ENCODE data around the gene COPS7B.

COPS7B gene

DNA sequence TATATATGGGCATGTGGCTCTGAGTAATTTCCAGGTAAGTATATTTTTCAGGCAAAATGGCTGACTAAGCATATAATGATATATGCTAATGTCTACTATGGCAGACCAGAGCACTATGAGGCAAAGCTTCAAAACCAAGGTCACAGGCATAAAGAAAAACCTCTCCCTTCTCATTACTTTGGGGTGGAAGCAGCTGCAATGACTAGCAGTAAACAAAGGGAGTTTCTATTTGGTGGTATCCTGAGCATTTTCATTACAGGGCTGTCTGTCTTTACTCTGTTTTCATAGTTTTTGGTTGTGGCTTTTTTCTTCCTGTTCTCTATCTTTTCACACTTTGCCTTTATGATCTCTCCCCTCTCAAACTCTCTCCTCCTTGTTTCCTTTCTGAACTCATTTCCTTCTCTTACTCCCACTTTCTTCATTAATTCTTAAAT, 20.7 kb upstream of the COPS7B start:
- Histone ChIP-seq H3K4me1 (no peaks in the 10 kb centered on the region), H3K9me3 (ENCODE audit: control insufficient read depth, low read length) (no peaks in the 10 kb centered on the region), H3K36me3 (ENCODE audit: control insufficient read depth, insufficient read depth, low read length) (no peaks in the 10 kb centered on the region), H3K4me2 (ENCODE audit: low read length) (no peak overlapping the region), H3K4me3 (ENCODE audit: low read depth, low read length) (no peak overlapping the region), H2AFZ (no peak overlapping the region), H3K27me3 (ENCODE audit: control insufficient read depth, insufficient read depth, low read length) (no peaks in the 10 kb centered on the region), H3K9ac (no peak overlapping the region), H3K79me2 (peaks cover 4% of the 10 kb centered on the region), H3K27ac (no peak overlapping the region)
- TF ChIP-seq, protein P1, sequence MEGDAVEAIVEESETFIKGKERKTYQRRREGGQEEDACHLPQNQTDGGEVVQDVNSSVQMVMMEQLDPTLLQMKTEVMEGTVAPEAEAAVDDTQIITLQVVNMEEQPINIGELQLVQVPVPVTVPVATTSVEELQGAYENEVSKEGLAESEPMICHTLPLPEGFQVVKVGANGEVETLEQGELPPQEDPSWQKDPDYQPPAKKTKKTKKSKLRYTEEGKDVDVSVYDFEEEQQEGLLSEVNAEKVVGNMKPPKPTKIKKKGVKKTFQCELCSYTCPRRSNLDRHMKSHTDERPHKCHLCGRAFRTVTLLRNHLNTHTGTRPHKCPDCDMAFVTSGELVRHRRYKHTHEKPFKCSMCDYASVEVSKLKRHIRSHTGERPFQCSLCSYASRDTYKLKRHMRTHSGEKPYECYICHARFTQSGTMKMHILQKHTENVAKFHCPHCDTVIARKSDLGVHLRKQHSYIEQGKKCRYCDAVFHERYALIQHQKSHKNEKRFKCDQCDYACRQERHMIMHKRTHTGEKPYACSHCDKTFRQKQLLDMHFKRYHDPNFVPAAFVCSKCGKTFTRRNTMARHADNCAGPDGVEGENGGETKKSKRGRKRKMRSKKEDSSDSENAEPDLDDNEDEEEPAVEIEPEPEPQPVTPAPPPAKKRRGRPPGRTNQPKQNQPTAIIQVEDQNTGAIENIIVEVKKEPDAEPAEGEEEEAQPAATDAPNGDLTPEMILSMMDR (IDR thresholded peaks at IDR 0.05), result no peak

DNA sequence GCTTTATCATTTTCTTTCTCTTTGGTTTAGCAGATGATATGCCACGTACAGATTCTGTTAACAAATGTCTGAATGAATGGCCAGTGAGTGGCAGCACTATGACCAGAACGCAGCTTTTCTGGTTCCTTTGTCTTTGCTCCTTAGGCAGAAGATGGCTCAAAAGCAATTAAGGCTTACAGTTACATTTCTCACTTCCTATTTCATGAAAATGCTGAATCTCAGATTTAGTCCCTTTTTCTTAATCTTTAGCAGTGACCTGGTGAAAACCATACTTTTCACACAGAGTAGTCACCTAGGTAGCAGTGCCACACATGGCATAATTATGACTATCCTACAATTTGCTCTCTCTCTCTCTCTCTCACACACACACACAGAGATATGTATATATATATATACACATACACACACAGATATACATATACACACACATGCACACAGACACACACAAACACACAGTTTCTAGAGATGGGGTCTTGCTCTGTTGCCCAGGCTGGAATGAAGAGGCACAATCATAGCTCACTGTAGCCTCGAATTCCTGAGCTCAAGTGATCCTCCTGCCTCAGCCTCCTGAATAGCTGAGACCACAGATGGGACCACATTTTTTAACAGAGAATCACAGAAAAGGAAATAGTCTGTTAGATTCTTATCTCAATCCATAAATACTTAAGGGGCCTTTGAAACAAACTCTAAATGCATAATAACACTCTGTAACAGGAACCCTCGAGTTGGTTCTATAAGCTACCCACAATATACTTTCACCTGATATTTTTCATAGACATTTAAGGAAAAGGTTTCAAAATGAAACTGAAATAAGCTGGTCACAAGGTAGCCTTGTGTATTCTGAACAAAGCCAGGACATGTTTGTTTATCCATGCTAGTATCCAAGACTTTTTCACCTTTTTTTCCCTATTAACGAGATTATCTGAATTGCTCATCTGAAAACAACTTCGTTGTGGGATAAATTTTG, 16.8 kb upstream of the COPS7B start:
- TF ChIP-seq, protein P1 (IDR thresholded peaks at IDR 0.05), result no peak

DNA sequence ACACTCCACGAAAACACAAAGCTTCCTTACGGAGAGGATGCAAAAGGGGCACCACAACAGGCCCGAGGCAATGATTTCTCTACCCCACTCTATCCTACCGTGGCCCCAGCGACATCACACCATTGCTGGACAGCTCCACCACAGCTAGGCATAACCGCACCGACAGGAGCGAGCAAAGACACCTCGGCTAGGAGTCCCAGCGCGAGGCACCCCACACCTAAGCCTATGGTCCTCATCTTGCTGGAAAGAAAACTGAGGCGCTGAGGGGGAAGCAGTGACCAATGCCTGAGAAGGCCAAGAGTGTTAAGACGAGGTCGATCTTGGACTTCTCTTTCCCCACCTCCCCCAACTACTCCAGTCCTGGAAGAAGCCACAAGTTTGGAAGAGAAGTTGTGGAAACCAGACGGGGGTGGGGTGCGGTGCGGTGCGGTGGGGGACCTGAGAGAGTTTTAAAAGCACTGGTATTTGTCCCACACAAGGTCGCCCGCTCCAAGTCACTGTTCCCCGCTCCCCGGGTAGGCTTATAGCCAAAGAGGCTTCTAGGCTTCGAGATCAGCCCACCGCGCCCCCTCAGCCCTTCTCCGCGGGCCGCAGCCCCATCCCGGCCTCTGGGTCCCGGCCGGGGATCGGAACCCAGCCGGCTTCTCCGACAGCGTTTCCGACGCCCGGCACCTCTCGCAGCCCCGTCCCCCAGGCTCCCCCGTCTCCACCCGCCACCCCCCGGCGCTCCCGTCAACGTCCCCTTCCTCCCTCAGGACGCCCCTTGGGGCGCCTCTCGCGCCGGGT, 5.9 kb upstream of the COPS7B start:
- Histone ChIP-seq H2AFZ (peak overlapping the region; percentile 94), H3K79me2 (peaks cover 29% of the 10 kb centered on the region), H3K4me1 (peaks cover 18% of the 10 kb centered on the region), H3K4me3 (ENCODE audit: low read depth, low read length) (peak overlapping the region; percentile 93), H3K36me3 (ENCODE audit: control insufficient read depth, insufficient read depth, low read length) (no peaks in the 10 kb centered on the region), H3K27ac (peak overlapping the region; percentile 89), H3K27me3 (ENCODE audit: control insufficient read depth, insufficient read depth, low read length) (no peaks in the 10 kb centered on the region), H3K9me3 (ENCODE audit: control insufficient read depth, low read length) (no peaks in the 10 kb centered on the region), H3K9ac (peak overlapping the region; percentile 49), H3K4me2 (ENCODE audit: low read length) (peak overlapping the region; percentile 97)
- TF ChIP-seq, protein P1 (IDR thresholded peaks at IDR 0.05), result no peak

More for the DNA sequence above, 16.8 kb upstream of the COPS7B start:
- H2AFZ ChIP-seq, result no peak overlapping the region
- H3K9me3 ChIP-seq (ENCODE audit: control insufficient read depth, low read length), result no peaks in the 10 kb centered on the region
- no peaks in the 10 kb centered on the region for H3K27me3 ChIP-seq (ENCODE audit: control insufficient read depth, insufficient read depth, low read length)
- H3K4me3 ChIP-seq (ENCODE audit: low read depth, low read length), result no peak overlapping the region
- peaks cover 10% of the 10 kb centered on the region for H3K79me2 ChIP-seq
- H3K27ac ChIP-seq, result no peak overlapping the region
- H3K4me2 ChIP-seq (ENCODE audit: low read length), result no peak overlapping the region
- no peaks in the 10 kb centered on the region for H3K36me3 ChIP-seq (ENCODE audit: control insufficient read depth, insufficient read depth, low read length)
- no peak overlapping the region for H3K9ac ChIP-seq
- no peaks in the 10 kb centered on the region for H3K4me1 ChIP-seq

DNA sequence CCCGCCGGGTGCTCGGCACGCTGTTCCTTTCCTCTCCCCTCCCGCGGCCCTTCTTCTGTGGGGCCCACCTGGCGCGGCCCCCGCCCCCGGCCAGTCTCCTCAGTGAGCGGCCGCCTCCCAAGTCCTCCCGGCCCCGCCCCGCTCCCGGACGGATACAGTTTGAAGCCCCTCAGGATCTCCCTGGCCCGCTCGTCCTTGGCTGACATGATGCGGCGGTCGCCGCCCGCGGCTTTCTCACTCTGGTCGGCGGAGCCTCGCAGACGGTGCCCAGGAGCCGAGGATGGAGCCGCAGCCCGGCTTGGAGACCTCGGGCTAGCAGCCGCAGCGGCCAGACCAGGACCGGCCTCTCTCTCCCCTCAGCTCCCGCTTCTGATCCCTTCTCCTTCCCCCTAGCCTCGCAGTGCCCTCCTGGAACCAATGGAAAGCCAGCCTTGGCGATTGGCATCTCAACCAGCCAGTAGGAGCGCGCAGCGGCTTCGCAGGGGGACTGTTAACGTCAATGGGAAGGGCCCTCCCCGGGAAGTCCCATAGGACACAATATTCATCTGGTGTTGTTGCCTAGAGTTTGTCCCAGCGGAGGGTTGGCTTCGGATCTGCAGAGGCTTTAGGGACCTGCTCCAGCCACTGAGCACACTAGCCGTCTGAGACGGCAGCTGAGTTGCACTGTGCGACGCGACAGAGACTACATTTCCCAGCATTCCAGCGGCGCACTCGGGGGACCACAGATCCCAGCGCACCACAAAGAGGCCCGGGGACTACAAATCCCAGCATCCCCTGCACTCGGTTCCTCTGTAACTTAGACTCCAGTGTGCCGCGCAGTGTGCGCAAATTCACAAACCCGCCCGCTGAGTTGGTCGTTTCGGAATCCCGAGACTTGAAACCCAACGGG, 5.1 kb upstream of the COPS7B start, which contains the start of gene PDE6D:
Gene PDE6D (minus strand): TSS at position 374 of the 889 bp plus-strand sequence. CDS start 168 bp downstream, at position 206.
- Histone ChIP-seq H2AFZ (peak within 1 kb of the TSS; percentile 94), H3K4me3 (ENCODE audit: low read depth, low read length) (peak within 1 kb of the TSS; percentile 93), H3K27me3 (ENCODE audit: control insufficient read depth, insufficient read depth, low read length) (no peaks in the 10 kb centered on the region), H3K79me2 (peaks cover 38% of the 10 kb centered on the region), H3K27ac (peak within 1 kb of the TSS; percentile 89), H3K4me2 (ENCODE audit: low read length) (peak within 1 kb of the TSS; percentile 97), H3K9me3 (ENCODE audit: control insufficient read depth, low read length) (no peaks in the 10 kb centered on the region), H3K36me3 (ENCODE audit: control insufficient read depth, insufficient read depth, low read length) (no peaks in the 10 kb centered on the region), H3K9ac (peak within 1 kb of the TSS; percentile 49), H3K4me1 (peaks cover 22% of the 10 kb centered on the region)
- TF ChIP-seq, protein P1 (IDR thresholded peaks at IDR 0.05), result no peak

Data from parathyroid adenoma (tissue), 2 donors.